GM12891 (cell line): ENCODE measurements around the gene HNRNPU.

Source experiments
- PAX5 ChIP-seq: IDR thresholded peaks from 2 replicates; pipeline ENCODE4 v1.6.1; 2011; ENCODE audit warnings: low read length, moderate library complexity, mild to moderate bottlenecking; ENCODE audit not compliant: insufficient read depth, severe bottlenecking
- POLR2A ChIP-seq: IDR thresholded peaks from 2 replicates; pipeline ENCODE4 v1.6.1; 2011; ENCODE audit warnings: low read depth, low read length, control low read depth
- POLR2AphosphoS5 ChIP-seq: IDR thresholded peaks from 2 replicates; pipeline ENCODE4 v1.6.1; 2011; ENCODE audit warnings: low read depth, low read length, control low read depth
- TAF1 ChIP-seq: IDR thresholded peaks from 2 replicates; pipeline ENCODE4 v1.6.1; 2011; ENCODE audit warnings: low read depth, low read length, control low read depth

DNA sequence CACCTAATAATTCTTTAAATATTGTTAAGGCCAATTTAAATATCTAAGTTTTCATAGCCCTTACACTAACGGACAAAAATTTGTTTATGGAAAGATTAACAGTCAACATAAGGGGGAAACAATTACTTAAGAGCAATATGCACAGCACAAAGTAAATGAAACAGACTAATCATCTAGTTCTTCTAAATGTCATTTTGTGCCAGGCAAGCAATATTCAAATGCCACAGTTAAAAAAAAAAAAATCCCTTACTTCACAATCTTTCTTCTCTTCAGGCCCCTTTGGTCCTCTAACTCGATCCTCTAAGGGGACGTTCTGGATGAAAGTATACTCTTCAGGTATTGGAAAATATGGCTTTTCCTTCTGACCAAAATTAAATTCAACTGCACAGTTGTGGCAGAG lies 6.6 kb downstream of the HNRNPU start:
- TF ChIP-seq PAX5 (no peak), POLR2A (no peak), POLR2AphosphoS5 (no peak), TAF1 (no peak)
